OCI-LY1 (cell line): ENCODE measurements around the gene CCR9.

Source experiments
- H2AFZ ChIP-seq: fragments of 200-600 bp; sonication (generic), shearing (Covaris generic); 2 replicates; pipeline ENCODE4 v1.6.0; 2014; ENCODE audit warnings: antibody characterized with exemption, mild to moderate bottlenecking, low read length
- H3F3A ChIP-seq: fragments of 200-600 bp; sonication (generic), shearing (Covaris generic); 2 replicates; pipeline ENCODE4 v1.6.0; 2014; ENCODE audit warnings: mild to moderate bottlenecking, antibody characterized with exemption, low read length, moderate library complexity; ENCODE audit not compliant: insufficient read depth
- H3K27ac ChIP-seq: fragments of 200-600 bp; sonication (generic); 2 replicates; pipeline ENCODE4 v1.5.1; 2014; ENCODE audit warnings: low read length, mixed run types, mild to moderate bottlenecking, low read depth; ENCODE audit not compliant: poor library complexity, severe bottlenecking
- H3K27me3 ChIP-seq: fragments of 200-600 bp; sonication (generic); 2 replicates; pipeline ENCODE4 v1.6.0; 2014; ENCODE audit warnings: antibody characterized with exemption, mild to moderate bottlenecking, low read length, moderate library complexity; ENCODE audit not compliant: insufficient read depth
- H3K36me3 ChIP-seq: fragments of 200-600 bp; sonication (generic); 2 replicates; pipeline ENCODE4 v1.6.1; 2014; ENCODE audit warnings: mild to moderate bottlenecking, antibody characterized with exemption, low read length, moderate library complexity, mixed read lengths; ENCODE audit not compliant: insufficient read depth
- H3K4me1 ChIP-seq: fragments of 200-600 bp; sonication (generic); 2 replicates; pipeline ENCODE4 v1.5.1; 2014; ENCODE audit warnings: mild to moderate bottlenecking, low read length, moderate library complexity; ENCODE audit not compliant: insufficient read depth, severe bottlenecking
- H3K4me2 ChIP-seq: fragments of 200-600 bp; sonication (generic), shearing (Covaris generic); 2 replicates; pipeline ENCODE4 v1.6.1; 2014; ENCODE audit warnings: low read length
- H3K4me3 ChIP-seq: fragments of 200-600 bp; sonication (generic); 2 replicates; pipeline ENCODE4 v1.5.1; 2014; ENCODE audit warnings: low read length, low read depth, mild to moderate bottlenecking, mixed read lengths; ENCODE audit not compliant: poor library complexity, severe bottlenecking
- H3K79me2 ChIP-seq: fragments of 200-600 bp; shearing (Covaris generic); 2 replicates; pipeline ENCODE4 v1.6.1; 2016; ENCODE audit warnings: mixed run types, low read length, mixed read lengths; ENCODE audit not compliant: insufficient read depth
- H3K9ac ChIP-seq: fragments of 200-600 bp; sonication (generic), shearing (Covaris generic); 2 replicates; pipeline ENCODE4 v1.6.1; 2014; ENCODE audit warnings: mild to moderate bottlenecking, low read length, mixed read lengths
- H3K9me2 ChIP-seq: fragments of 200-600 bp; sonication (generic), shearing (Covaris generic); 2 replicates; pipeline ENCODE4 v1.6.1; 2014; ENCODE audit warnings: low read depth, mild to moderate bottlenecking, low read length, mixed read lengths
- H3K9me3 ChIP-seq: fragments of 200-600 bp; shearing (Covaris generic); 2 replicates; pipeline ENCODE4 v1.6.1; 2014; ENCODE audit warnings: low read length, mixed read lengths
- H4K20me1 ChIP-seq: fragments of 200-600 bp; sonication (generic), shearing (Covaris generic); 2 replicates; pipeline ENCODE4 v1.6.0; 2016; ENCODE audit warnings: mild to moderate bottlenecking, low read length; ENCODE audit not compliant: insufficient read depth
- EZH2 ChIP-seq: fragments of 200-600 bp; sonication (generic), shearing (Covaris generic); IDR thresholded peaks from 2 replicates; pipeline ENCODE4 v1.8.0; 2017; ENCODE audit warnings: borderline replicate concordance, mixed run types, mild to moderate bottlenecking, antibody characterized with exemption, low read length, moderate library complexity, mixed read lengths
- TF ChIP-seq, protein P1 (sequence below): fragments of 200-600 bp; sonication (generic), shearing (Covaris generic); IDR thresholded peaks from 2 replicates; pipeline ENCODE4 v1.5.1; 2017; ENCODE audit warnings: mild to moderate bottlenecking, antibody characterized with exemption, low read length, moderate library complexity, mixed read lengths

Gene CCR9

DNA sequence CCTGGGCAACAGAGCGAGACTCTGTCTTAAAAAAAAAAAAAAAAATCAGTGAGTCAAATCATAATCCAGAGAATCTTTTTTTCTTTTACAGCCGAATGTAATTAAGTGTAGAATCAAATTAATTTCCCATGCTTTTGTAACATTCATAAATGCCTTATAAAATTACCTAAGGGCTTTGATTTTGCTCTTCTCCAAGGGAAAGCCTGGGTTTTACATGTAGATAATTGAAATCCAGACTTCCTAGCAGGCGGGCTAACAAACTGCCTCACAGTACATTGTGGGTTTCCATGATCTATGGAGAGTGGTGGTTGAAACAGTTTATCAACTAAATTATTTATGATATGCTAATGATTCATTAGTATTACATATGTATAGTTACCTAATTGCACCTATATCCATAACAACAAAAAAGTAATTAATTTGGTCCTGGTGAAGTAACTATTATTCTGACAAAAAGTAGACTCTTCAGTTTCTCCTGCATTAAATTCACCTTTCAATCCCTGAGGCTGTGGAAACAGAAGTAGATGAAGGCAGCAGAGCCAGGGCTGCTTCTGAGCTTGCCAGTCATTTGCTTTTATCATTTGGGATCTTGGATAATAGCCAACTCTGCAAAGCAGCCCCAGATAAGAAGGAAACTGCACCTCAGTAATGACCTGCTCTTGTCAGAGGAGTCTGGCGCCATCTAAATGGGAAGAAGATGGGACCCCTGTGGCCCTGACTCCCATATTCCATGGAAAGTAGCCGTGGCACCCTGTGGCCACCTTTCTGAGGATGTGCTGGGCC is 9.5 kb downstream of the CCR9 start:
- Histone ChIP-seq H3F3A (no peaks in the 10 kb centered on the region), H3K27me3 (no peaks in the 10 kb centered on the region; the same call in 1 of the 2 replicates), H3K4me2 (no peak overlapping the region), H2AFZ (no peak overlapping the region), H3K9ac (no peak overlapping the region), H3K27ac (no peak overlapping the region), H3K4me3 (no peak overlapping the region), H3K4me1 (peaks cover 2% of the 10 kb centered on the region), H3K9me2 (no peaks in the 10 kb centered on the region), H3K9me3 (no peaks in the 10 kb centered on the region), H3K79me2 (no peaks in the 10 kb centered on the region), H4K20me1 (no peaks in the 10 kb centered on the region), H3K36me3 (no peaks in the 10 kb centered on the region; the same call in 1 of the 2 replicates)
- TF ChIP-seq, protein P1, sequence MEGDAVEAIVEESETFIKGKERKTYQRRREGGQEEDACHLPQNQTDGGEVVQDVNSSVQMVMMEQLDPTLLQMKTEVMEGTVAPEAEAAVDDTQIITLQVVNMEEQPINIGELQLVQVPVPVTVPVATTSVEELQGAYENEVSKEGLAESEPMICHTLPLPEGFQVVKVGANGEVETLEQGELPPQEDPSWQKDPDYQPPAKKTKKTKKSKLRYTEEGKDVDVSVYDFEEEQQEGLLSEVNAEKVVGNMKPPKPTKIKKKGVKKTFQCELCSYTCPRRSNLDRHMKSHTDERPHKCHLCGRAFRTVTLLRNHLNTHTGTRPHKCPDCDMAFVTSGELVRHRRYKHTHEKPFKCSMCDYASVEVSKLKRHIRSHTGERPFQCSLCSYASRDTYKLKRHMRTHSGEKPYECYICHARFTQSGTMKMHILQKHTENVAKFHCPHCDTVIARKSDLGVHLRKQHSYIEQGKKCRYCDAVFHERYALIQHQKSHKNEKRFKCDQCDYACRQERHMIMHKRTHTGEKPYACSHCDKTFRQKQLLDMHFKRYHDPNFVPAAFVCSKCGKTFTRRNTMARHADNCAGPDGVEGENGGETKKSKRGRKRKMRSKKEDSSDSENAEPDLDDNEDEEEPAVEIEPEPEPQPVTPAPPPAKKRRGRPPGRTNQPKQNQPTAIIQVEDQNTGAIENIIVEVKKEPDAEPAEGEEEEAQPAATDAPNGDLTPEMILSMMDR, result no peak
- TF ChIP-seq EZH2, result no peak

- Histone ChIP-seq H3K27ac (no peak overlapping the region), H3K36me3 (no peaks in the 10 kb centered on the region; the same call in 1 of the 2 replicates), H3K9me3 (no peaks in the 10 kb centered on the region), H3K27me3 (peaks cover 4% of the 10 kb centered on the region), H4K20me1 (no peaks in the 10 kb centered on the region), H3K9me2 (no peaks in the 10 kb centered on the region), H3K9ac (no peak overlapping the region), H3F3A (no peaks in the 10 kb centered on the region), H3K4me1 (no peaks in the 10 kb centered on the region), H3K4me3 (no peak overlapping the region), H3K79me2 (no peaks in the 10 kb centered on the region), H3K4me2 (no peak overlapping the region), H2AFZ (no peak overlapping the region)
- TF ChIP-seq, protein P1, result no peak
- no peak for TF ChIP-seq EZH2
Observed at GRCh38 chr3:45896956-45897355, 10.6 kb downstream of the CCR9 start.

DNA sequence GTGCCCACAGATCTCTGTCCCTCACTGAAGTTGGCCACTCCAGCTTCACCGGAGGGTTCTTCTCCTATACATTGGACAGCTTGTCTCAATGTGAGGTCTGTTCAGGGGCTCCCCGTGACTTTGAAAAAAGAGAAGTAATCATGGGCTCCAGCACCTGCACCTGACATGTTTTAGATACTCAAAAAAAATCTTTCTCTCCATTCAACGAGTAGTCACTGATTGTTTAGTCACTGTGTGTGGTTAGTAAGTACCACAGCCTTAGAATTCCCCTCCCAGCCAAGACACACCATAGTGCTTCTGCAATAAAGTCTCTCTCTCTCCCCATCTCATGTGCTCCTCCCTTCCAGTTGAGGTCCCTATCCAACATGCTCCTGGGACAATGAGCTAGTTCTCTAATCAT is 18.6 kb downstream of the CCR9 start:
- H3K36me3 ChIP-seq, result no peaks in the 10 kb centered on the region
- TF ChIP-seq, protein P1, result no peak
- no peak for TF ChIP-seq EZH2
- H3K4me2 ChIP-seq, result no peak overlapping the region
- no peaks in the 10 kb centered on the region for H3K9me3 ChIP-seq
- no peaks in the 10 kb centered on the region for H3K9me2 ChIP-seq
- no peaks in the 10 kb centered on the region for H3F3A ChIP-seq
- H3K4me3 ChIP-seq, result no peak overlapping the region
- H3K9ac ChIP-seq, result no peak overlapping the region
- H3K27me3 ChIP-seq, result peaks cover 10% of the 10 kb centered on the region
- no peak overlapping the region for H2AFZ ChIP-seq
- no peaks in the 10 kb centered on the region for H3K4me1 ChIP-seq
- H3K27ac ChIP-seq, result no peak overlapping the region
- H3K79me2 ChIP-seq, result no peaks in the 10 kb centered on the region
- H4K20me1 ChIP-seq, result no peaks in the 10 kb centered on the region
